A673 (cell line): ENCODE data around the gene VSX2. TPM values are rescaled to one million over a fixed set of nuclear protein-coding genes. Genes with fewer than 3 reads are reported as not detected.

Source experiments
- BruUV-seq: library from RNA; stranded (reverse); fragments of 400-500 nt; replicated peaks from 2 replicates; lab custom pipeline; 2021; lab: Mats Ljungman, UMichigan
- CTCF ChIA-PET: fragments of 300-600 bp; sonication (Branson Sonifier 250); formaldehyde crosslinking; loops from one replicate; lab custom pipeline; 2022; ENCODE audit warnings: antibody characterized with exemption; lab: Charles Lee
- POLR2A ChIA-PET: fragments of 300-600 bp; sonication (Branson Sonifier 250); formaldehyde crosslinking; loops from one replicate; lab custom pipeline; 2022; ENCODE audit warnings: antibody characterized with exemption; ENCODE audit not compliant: low non-redundant PET; lab: Charles Lee
- DNase-seq: peaks from one replicate; pipeline ENCODE4 v3.0.0-alpha.2; 2015; ENCODE audit warnings: low spot score
- H3K27ac ChIP-seq: fragments of 200-600 bp; sonication (generic); 2 replicates; pipeline ENCODE4 v1.5.1; 2016; ENCODE audit warnings: mixed run types, low read depth, mild to moderate bottlenecking, mixed read lengths, antibody characterized with exemption, low read length; ENCODE audit not compliant: poor library complexity, severe bottlenecking
- H3K27me3 ChIP-seq: fragments of 200-600 bp; sonication (generic); replicated peaks from 2 replicates; pipeline ENCODE4 v1.6.1; 2017; ENCODE audit warnings: mixed run types, low read depth, mild to moderate bottlenecking, mixed read lengths, antibody characterized with exemption, low read length; ENCODE audit not compliant: insufficient read depth, poor library complexity
- H3K36me3 ChIP-seq: fragments of 200-600 bp; sonication (generic); 2 replicates; pipeline ENCODE4 v1.6.1; 2016; ENCODE audit warnings: mixed run types, mild to moderate bottlenecking, mixed read lengths, antibody characterized with exemption, low read length; ENCODE audit not compliant: insufficient read depth, poor library complexity, severe bottlenecking
- H3K4me1 ChIP-seq: fragments of 200-600 bp; sonication (generic); 2 replicates; pipeline ENCODE4 v1.6.1; 2017; ENCODE audit warnings: mixed run types, mild to moderate bottlenecking, mixed read lengths, antibody characterized with exemption, low read length; ENCODE audit not compliant: insufficient read depth, poor library complexity, severe bottlenecking
- H3K4me3 ChIP-seq: fragments of 200-600 bp; sonication (generic); 2 replicates; pipeline ENCODE4 v1.5.1; 2016; ENCODE audit warnings: low read depth, mixed run types, mild to moderate bottlenecking, mixed read lengths, low read length; ENCODE audit not compliant: poor library complexity, severe bottlenecking
- H3K9me3 ChIP-seq: fragments of 200-600 bp; sonication (generic); 2 replicates; pipeline ENCODE4 v1.6.1; 2016; ENCODE audit warnings: mixed run types, low read depth, mild to moderate bottlenecking, mixed read lengths, antibody characterized with exemption, low read length; ENCODE audit not compliant: poor library complexity, severe bottlenecking
- CTCF ChIP-seq: fragments of 300-800, 200-600 bp; sonication (generic); conservative IDR thresholded peaks from 2 replicates; pipeline ENCODE4 v1.5.1; 2017; ENCODE audit warnings: low read depth, mild to moderate bottlenecking, antibody characterized with exemption, low read length, moderate library complexity, mixed read lengths
- EZH2 ChIP-seq: fragments of 200-600 bp; sonication (generic); IDR thresholded peaks from 2 replicates; pipeline ENCODE4 v1.6.1; 2017; ENCODE audit warnings: borderline replicate concordance, low read depth, mild to moderate bottlenecking, mixed read lengths, antibody characterized with exemption, low read length; ENCODE audit not compliant: poor library complexity, severe bottlenecking
- intact Hi-C: fragments of 100-400 bp; cut with micrococcal nuclease; formaldehyde crosslinking; loops from one replicate; pipeline ENCODE4 v1.10.0; 2022; ENCODE audit not compliant: unreplicated experiment
- total RNA-seq: library from RNA; stranded (reverse); gene quantifications from 2 replicates; pipeline ENCODE4 v1.2.3, GENCODE V29; 2021

VSX2 gene
- total RNA-seq, 1 experiment from 2014 or later = not detected

GRCh38 chr14:74259513-74259912 lies 20.3 kb downstream of the VSX2 start:
- ChIA-PET CTCF (no interaction called here), POLR2A (no interaction called here)
- no TSS peak for BruUV-seq
- H3K27me3 ChIP-seq = no peaks in the 10 kb centered on the region
- H3K27ac ChIP-seq = no peak overlapping the region
- TF ChIP-seq EZH2 (no peak), CTCF (no peak)
- intact Hi-C loops = no loop called here
- DNase-seq = no peak
- H3K4me1 ChIP-seq = no peaks in the 10 kb centered on the region
- no peaks in the 10 kb centered on the region for H3K9me3 ChIP-seq
- no peaks in the 10 kb centered on the region for H3K36me3 ChIP-seq
- no peak overlapping the region for H3K4me3 ChIP-seq

- Histone ChIP-seq H3K4me3 (no peak overlapping the region), H3K27me3 (no peaks in the 10 kb centered on the region), H3K9me3 (no peaks in the 10 kb centered on the region), H3K27ac (no peak overlapping the region), H3K4me1 (no peaks in the 10 kb centered on the region), H3K36me3 (no peaks in the 10 kb centered on the region)
- TF ChIP-seq CTCF = no peak
- POLR2A ChIA-PET = no interaction called here
- intact Hi-C loops = no loop called here
- no peak for DNase-seq
- no TSS peak for BruUV-seq
- CTCF ChIA-PET = no interaction called here
Observed at GRCh38 chr14:74260525-74261233, 21.4 kb downstream of the VSX2 start.

DNA sequence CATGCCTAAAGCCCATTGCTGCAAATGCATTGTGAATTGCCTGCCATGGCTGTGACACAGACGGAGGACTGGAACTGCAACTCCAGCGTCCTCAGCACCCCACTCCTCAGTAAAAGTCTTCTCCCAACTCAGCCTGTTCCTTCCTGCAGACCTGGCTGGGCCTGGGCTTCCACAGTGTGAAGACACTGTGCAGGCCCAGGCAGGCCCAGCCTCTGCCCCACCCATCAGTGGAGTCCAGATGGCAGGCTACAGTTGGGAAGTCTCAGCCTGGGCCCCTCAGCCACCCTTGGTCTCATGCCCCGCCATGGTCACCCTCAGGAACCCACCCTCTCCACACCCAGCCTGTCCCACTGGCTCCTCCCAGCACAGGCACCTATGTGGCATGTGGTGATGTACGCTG lies 22.0 kb downstream of the VSX2 start:
- H3K4me1 ChIP-seq = no peaks in the 10 kb centered on the region
- no peak overlapping the region for H3K4me3 ChIP-seq
- intact Hi-C loops = no loop called here
- H3K36me3 ChIP-seq = no peaks in the 10 kb centered on the region
- no peak for DNase-seq
- CTCF ChIA-PET = no interaction called here
- POLR2A ChIA-PET = no interaction called here
- no peak overlapping the region for H3K27ac ChIP-seq
- H3K27me3 ChIP-seq = no peaks in the 10 kb centered on the region
- no TSS peak for BruUV-seq
- no peaks in the 10 kb centered on the region for H3K9me3 ChIP-seq
- TF ChIP-seq CTCF = no peak
- no peak for TF ChIP-seq EZH2
